ENCODE measurements around the gene GIGYF2. TPM values are rescaled to one million over a fixed set of nuclear protein-coding genes. Genes with fewer than 3 reads are reported as not detected.
A peak's percentile ranks its signal among the peaks of the same experiment; 100 is the strongest.

Gene GIGYF2
- total RNA-seq, 1 donor from 2014 or later = 74.1 TPM

- H3K9me3 ChIP-seq (ENCODE audit: control insufficient read depth in 3 of 3, low read length in 3 of 3) = no peaks in the 10 kb centered on the region
- no peak overlapping the region for H3K4me3 ChIP-seq (ENCODE audit: low read length in 3 of 3)
- H3K36me3 ChIP-seq (ENCODE audit: control insufficient read depth in 3 of 3, insufficient read depth in 3 of 3, low read length in 3 of 3) = peaks cover 20 to 57% (median 48%) of the 10 kb centered on the region in 3 donors
- H3K4me1 ChIP-seq (ENCODE audit: control insufficient read depth in 3 of 3, insufficient read depth in 3 of 3, low read length in 3 of 3) = no peaks in the 10 kb centered on the region
- no peaks in the 10 kb centered on the region for H3K27me3 ChIP-seq (ENCODE audit: control insufficient read depth in 3 of 3, insufficient read depth in 3 of 3, low read length in 3 of 3)
- H3K9ac ChIP-seq (ENCODE audit: low read depth in 1 of 3, low read length in 3 of 3) = no peak overlapping the region
- no peak overlapping the region for H3K27ac ChIP-seq (ENCODE audit: low read depth, low read length)
Observed at GRCh38 chr2:232789082-232789481, 92.0 kb downstream of the GIGYF2 start.

GRCh38 chr2:232791518-232791917, 94.4 kb downstream of the GIGYF2 start:
- peaks cover 33 to 73% (median 62%) of the 10 kb centered on the region in 3 donors for H3K36me3 ChIP-seq (ENCODE audit: control insufficient read depth in 3 of 3, insufficient read depth in 3 of 3, low read length in 3 of 3)
- H3K4me1 ChIP-seq (ENCODE audit: control insufficient read depth in 3 of 3, insufficient read depth in 3 of 3, low read length in 3 of 3) = no peaks in the 10 kb centered on the region
- H3K9me3 ChIP-seq (ENCODE audit: control insufficient read depth in 3 of 3, low read length in 3 of 3) = no peaks in the 10 kb centered on the region
- H3K4me3 ChIP-seq (ENCODE audit: low read length in 3 of 3) = no peak overlapping the region
- no peaks in the 10 kb centered on the region for H3K27me3 ChIP-seq (ENCODE audit: control insufficient read depth in 3 of 3, insufficient read depth in 3 of 3, low read length in 3 of 3)
- H3K27ac ChIP-seq (ENCODE audit: low read depth, low read length) = no peak overlapping the region
- H3K9ac ChIP-seq (ENCODE audit: low read depth in 1 of 3, low read length in 3 of 3) = no peak overlapping the region

GRCh38 chr2:232793271-232793670, 96.1 kb downstream of the GIGYF2 start:
- H3K4me3 ChIP-seq (ENCODE audit: low read length in 3 of 3) = no peak overlapping the region
- no peak overlapping the region for H3K27ac ChIP-seq (ENCODE audit: low read depth, low read length)
- H3K9me3 ChIP-seq (ENCODE audit: control insufficient read depth in 3 of 3, low read length in 3 of 3) = no peaks in the 10 kb centered on the region
- H3K27me3 ChIP-seq (ENCODE audit: control insufficient read depth in 3 of 3, insufficient read depth in 3 of 3, low read length in 3 of 3) = no peaks in the 10 kb centered on the region
- H3K4me1 ChIP-seq (ENCODE audit: control insufficient read depth in 3 of 3, insufficient read depth in 3 of 3, low read length in 3 of 3) = no peaks in the 10 kb centered on the region
- H3K36me3 ChIP-seq (ENCODE audit: control insufficient read depth in 3 of 3, insufficient read depth in 3 of 3, low read length in 3 of 3) = peaks cover 39 to 72% (median 65%) of the 10 kb centered on the region in 3 donors
- no peak overlapping the region for H3K9ac ChIP-seq (ENCODE audit: low read depth in 1 of 3, low read length in 3 of 3)

- Histone ChIP-seq H3K27me3 (ENCODE audit: control insufficient read depth in 3 of 3, insufficient read depth in 3 of 3, low read length in 3 of 3) (no peaks in the 10 kb centered on the region), H3K4me1 (ENCODE audit: control insufficient read depth in 3 of 3, insufficient read depth in 3 of 3, low read length in 3 of 3) (no peaks in the 10 kb centered on the region), H3K9ac (ENCODE audit: low read depth in 1 of 3, low read length in 3 of 3) (no peak overlapping the region), H3K36me3 (ENCODE audit: control insufficient read depth in 3 of 3, insufficient read depth in 3 of 3, low read length in 3 of 3) (peaks cover 39 to 72% (median 65%) of the 10 kb centered on the region in 3 donors), H3K27ac (ENCODE audit: low read depth, low read length) (no peak overlapping the region), H3K4me3 (ENCODE audit: low read length in 3 of 3) (no peak overlapping the region), H3K9me3 (ENCODE audit: control insufficient read depth in 3 of 3, low read length in 3 of 3) (no peaks in the 10 kb centered on the region)
Observed at GRCh38 chr2:232794981-232795380, 97.8 kb downstream of the GIGYF2 start.

- Histone ChIP-seq H3K36me3 (ENCODE audit: control insufficient read depth in 3 of 3, insufficient read depth in 3 of 3, low read length in 3 of 3) (peaks cover 34 to 68% (median 59%) of the 10 kb centered on the region in 3 donors), H3K27ac (ENCODE audit: low read depth, low read length) (no peak overlapping the region), H3K27me3 (ENCODE audit: control insufficient read depth in 3 of 3, insufficient read depth in 3 of 3, low read length in 3 of 3) (no peaks in the 10 kb centered on the region), H3K4me3 (ENCODE audit: low read length in 3 of 3) (no peak overlapping the region), H3K4me1 (ENCODE audit: control insufficient read depth in 3 of 3, insufficient read depth in 3 of 3, low read length in 3 of 3) (no peaks in the 10 kb centered on the region), H3K9me3 (ENCODE audit: control insufficient read depth in 3 of 3, low read length in 3 of 3) (no peaks in the 10 kb centered on the region), H3K9ac (ENCODE audit: low read depth in 1 of 3, low read length in 3 of 3) (no peak overlapping the region)
Observed at GRCh38 chr2:232795920-232796319, 98.8 kb downstream of the GIGYF2 start.

- no peaks in the 10 kb centered on the region for H3K9me3 ChIP-seq (ENCODE audit: control insufficient read depth in 3 of 3, low read length in 3 of 3)
- H3K27me3 ChIP-seq (ENCODE audit: control insufficient read depth in 3 of 3, insufficient read depth in 3 of 3, low read length in 3 of 3) = no peaks in the 10 kb centered on the region
- H3K4me3 ChIP-seq (ENCODE audit: low read length in 3 of 3) = no peak overlapping the region
- no peak overlapping the region for H3K9ac ChIP-seq (ENCODE audit: low read depth in 1 of 3, low read length in 3 of 3)
- H3K27ac ChIP-seq (ENCODE audit: low read depth, low read length) = no peak overlapping the region
- H3K36me3 ChIP-seq (ENCODE audit: control insufficient read depth in 3 of 3, insufficient read depth in 3 of 3, low read length in 3 of 3) = peaks cover 24 to 48% (median 41%) of the 10 kb centered on the region in 3 donors
- no peaks in the 10 kb centered on the region for H3K4me1 ChIP-seq (ENCODE audit: control insufficient read depth in 3 of 3, insufficient read depth in 3 of 3, low read length in 3 of 3)
Observed at GRCh38 chr2:232798187-232798586, 101.1 kb downstream of the GIGYF2 start.

- H3K4me1 ChIP-seq (ENCODE audit: control insufficient read depth in 3 of 3, insufficient read depth in 3 of 3, low read length in 3 of 3) = no peaks in the 10 kb centered on the region
- H3K9me3 ChIP-seq (ENCODE audit: control insufficient read depth in 3 of 3, low read length in 3 of 3) = no peaks in the 10 kb centered on the region
- no peak overlapping the region for H3K4me3 ChIP-seq (ENCODE audit: low read length in 3 of 3)
- peaks cover 13 to 29% (median 23%) of the 10 kb centered on the region in 3 donors for H3K36me3 ChIP-seq (ENCODE audit: control insufficient read depth in 3 of 3, insufficient read depth in 3 of 3, low read length in 3 of 3)
- H3K27me3 ChIP-seq (ENCODE audit: control insufficient read depth in 3 of 3, insufficient read depth in 3 of 3, low read length in 3 of 3) = no peaks in the 10 kb centered on the region
- H3K27ac ChIP-seq (ENCODE audit: low read depth, low read length) = no peak overlapping the region
- H3K9ac ChIP-seq (ENCODE audit: low read depth in 1 of 3, low read length in 3 of 3) = no peak overlapping the region
Observed at GRCh38 chr2:232800166-232800565, 103.0 kb downstream of the GIGYF2 start.

GRCh38 chr2:232802091-232802490, 105.0 kb downstream of the GIGYF2 start:
- no peak overlapping the region for H3K4me3 ChIP-seq (ENCODE audit: low read length in 3 of 3)
- H3K9me3 ChIP-seq (ENCODE audit: control insufficient read depth in 3 of 3, low read length in 3 of 3) = no peaks in the 10 kb centered on the region
- H3K27me3 ChIP-seq (ENCODE audit: control insufficient read depth in 3 of 3, insufficient read depth in 3 of 3, low read length in 3 of 3) = no peaks in the 10 kb centered on the region
- no peak overlapping the region for H3K27ac ChIP-seq (ENCODE audit: low read depth, low read length)
- H3K9ac ChIP-seq (ENCODE audit: low read depth in 1 of 3, low read length in 3 of 3) = no peak overlapping the region
- H3K4me1 ChIP-seq (ENCODE audit: control insufficient read depth in 3 of 3, insufficient read depth in 3 of 3, low read length in 3 of 3) = no peaks in the 10 kb centered on the region
- H3K36me3 ChIP-seq (ENCODE audit: control insufficient read depth in 3 of 3, insufficient read depth in 3 of 3, low read length in 3 of 3) = peaks cover 6 to 22% (median 20%) of the 10 kb centered on the region in 3 donors

- Histone ChIP-seq H3K27me3 (ENCODE audit: control insufficient read depth in 3 of 3, insufficient read depth in 3 of 3, low read length in 3 of 3) (no peaks in the 10 kb centered on the region), H3K9me3 (ENCODE audit: control insufficient read depth in 3 of 3, low read length in 3 of 3) (no peaks in the 10 kb centered on the region), H3K9ac (ENCODE audit: low read depth in 1 of 3, low read length in 3 of 3) (peak overlapping the region in 2 of 3 donors; percentile 9 to 35), H3K4me3 (ENCODE audit: low read length in 3 of 3) (no peak overlapping the region), H3K27ac (ENCODE audit: low read depth, low read length) (peak overlapping the region; percentile 65), H3K36me3 (ENCODE audit: control insufficient read depth in 3 of 3, insufficient read depth in 3 of 3, low read length in 3 of 3) (peaks cover 22 to 41% (median 41%) of the 10 kb centered on the region in 3 donors), H3K4me1 (ENCODE audit: control insufficient read depth in 3 of 3, insufficient read depth in 3 of 3, low read length in 3 of 3) (peaks cover 5 to 8% (median 7%) of the 10 kb centered on the region in 3 donors)
Observed at GRCh38 chr2:232809349-232810124, 112.4 kb downstream of the GIGYF2 start.

- Histone ChIP-seq H3K27ac (ENCODE audit: low read depth, low read length) (peak overlapping the region; percentile 65), H3K27me3 (ENCODE audit: control insufficient read depth in 3 of 3, insufficient read depth in 3 of 3, low read length in 3 of 3) (no peaks in the 10 kb centered on the region), H3K9ac (ENCODE audit: low read depth in 1 of 3, low read length in 3 of 3) (no peak overlapping the region), H3K36me3 (ENCODE audit: control insufficient read depth in 3 of 3, insufficient read depth in 3 of 3, low read length in 3 of 3) (peaks cover 25 to 49% (median 47%) of the 10 kb centered on the region in 3 donors), H3K9me3 (ENCODE audit: control insufficient read depth in 3 of 3, low read length in 3 of 3) (no peaks in the 10 kb centered on the region), H3K4me3 (ENCODE audit: low read length in 3 of 3) (no peak overlapping the region), H3K4me1 (ENCODE audit: control insufficient read depth in 3 of 3, insufficient read depth in 3 of 3, low read length in 3 of 3) (peaks cover 5 to 8% (median 7%) of the 10 kb centered on the region in 3 donors)
Observed at GRCh38 chr2:232810444-232810843, 113.3 kb downstream of the GIGYF2 start.
